SK-N-MC (cell line): ENCODE data around the gene FAM210A.

Experiments used
- EZH2 ChIP-seq: fragments of 200-600 bp; sonication (generic); IDR thresholded peaks from one replicate; pipeline ENCODE4 v1.6.1; 2017; ENCODE audit warnings: antibody characterized with exemption
- POLR2AphosphoS5 ChIP-seq: IDR thresholded peaks from 2 replicates; pipeline ENCODE4 v1.6.1; 2012; ENCODE audit warnings: mild to moderate bottlenecking, low read depth, low read length, borderline replicate concordance

DNA sequence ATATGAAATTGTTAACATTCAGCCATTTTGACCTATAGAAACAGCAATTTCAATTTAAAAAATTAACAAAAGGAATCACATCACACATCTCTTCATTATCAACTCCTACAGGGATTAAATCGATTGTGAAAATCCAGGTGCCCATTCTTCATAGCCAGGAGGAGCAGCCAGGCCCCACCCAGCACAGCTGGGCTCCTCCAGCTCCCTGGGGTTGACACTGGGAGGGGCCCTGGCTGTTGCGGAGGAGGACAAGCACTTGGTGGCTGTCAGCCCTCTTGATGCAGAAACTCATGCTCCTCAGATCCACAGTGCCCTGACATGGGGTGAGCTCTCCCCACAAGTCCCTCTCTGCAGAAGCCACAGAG is 99.8 kb downstream of the FAM210A start:
- TF ChIP-seq POLR2AphosphoS5 (no peak), EZH2 (no peak)
